Left cardiac atrium (tissue), 4 donors: ENCODE data around the gene FSD1. TPM values are rescaled to one million over a fixed set of nuclear protein-coding genes. Genes with fewer than 3 reads are reported as not detected.
"Not testable (repeated sequence)": the region's sequence is repeated elsewhere in the genome, so short reads cannot be mapped to it uniquely, and the experiment has no call there.

ENCODE experiments used
- ATAC-seq, 2 donors: fragments of 200-7000 bp; cut with Tn5 transposase; one replicate each; pipeline ENCODE4 v1.9.1; 2020; ENCODE audit warnings: mild to moderate bottlenecking in 2 of 2, moderate library complexity in 2 of 2
- DNase-seq: peaks from one replicate; pipeline ENCODE4 v3.0.0-alpha.2; 2020
- intact Hi-C, 2 donors: fragments of 100-400 bp; cut with DNase I; formaldehyde crosslinking; loops; one replicate each; pipeline versions ENCODE4 v1.14.1 to v1.15.1; 2022 to 2023
- long read RNA-seq: library from polyadenylated mRNA; unstranded; transcript quantifications from one replicate; pipeline ENCODE4 v2.0.0, GENCODE V29; 2021
- total RNA-seq, 2 donors: library from RNA; stranded (reverse); fragmentation: NEBNext Ultra II Directional; extraction: Animal tissue kit (Norgen Biotek cat#: 25700); gene quantifications; one replicate each; pipeline ENCODE4 v1.2.1, GENCODE V29; 2021
- donor health status: DM: no; HTN: yes; CAD: no.
- donor health status: DM: no; HTN: yes; CAD: no; lungs with severe emphysema.
- donor health status: DM: yes; HTN: yes; CAD: no.
- donor health status: Dilated cardiomyopathy.

FSD1 gene
- total RNA-seq, result not detected
- long read RNA-seq, result 0 reads

GRCh38 chr19:4304538-4305256, at the start of gene FSD1:
Gene FSD1 (plus strand): TSS chr19:4304598. CDS start chr19:4304747, 149 bp downstream.
- intact Hi-C loops, result no loop called here
- DNase-seq (no peak), ATAC-seq (peak; percentile 41 to 56)

GRCh38 chr19:4256563-4256962, 47.8 kb upstream of the FSD1 start:
- intact Hi-C loops, result no loop called here
- ATAC-seq (no peak), DNase-seq (no peak)

- ATAC-seq, result no peak
- DNase-seq, result no peak
- intact Hi-C loops, result no loop called here
Measured at GRCh38 chr19:4257025-4257424, 47.4 kb upstream of the FSD1 start.

GRCh38 chr19:4258181-4258580, 46.2 kb upstream of the FSD1 start:
- intact Hi-C loops, result no loop called here
- DNase-seq (no peak), ATAC-seq (no peak)

- ATAC-seq, result peak in 1 of 2 donors; percentile 16
- DNase-seq, result no peak
- intact Hi-C loops, result loop anchor here in 1 of 2 donors (10.0 kb wide), 1 partner anchor 264 kb away; no protein-coding TSS in a partner anchor
Measured at GRCh38 chr19:4260613-4261191, 43.7 kb upstream of the FSD1 start.

GRCh38 chr19:4264812-4265211, 39.6 kb upstream of the FSD1 start:
- intact Hi-C loops, result loop anchor here (5.0 to 10.0 kb wide), 2 partner anchors 87 to 260 kb away; no protein-coding TSS in a partner anchor
- DNase-seq, result no peak
- no peak for ATAC-seq

- intact Hi-C loops, result loop anchor here (5.0 to 10.0 kb wide), 2 partner anchors 86 to 258 kb away; no protein-coding TSS in a partner anchor
Measured at GRCh38 chr19:4266253-4267000, 38.0 kb upstream of the FSD1 start.

GRCh38 chr19:4267101-4267900, 37.1 kb upstream of the FSD1 start:
- intact Hi-C loops, result loop anchor here (5.0 to 10.0 kb wide), 2 partner anchors 85 to 258 kb away; no protein-coding TSS in a partner anchor
- ATAC-seq (peak; percentile 58 to 65), DNase-seq (peak; percentile 43)

More at GRCh38 chr19:4266253-4267000, 38.0 kb upstream of the FSD1 start:
- ATAC-seq (no peak), DNase-seq (no peak)

- intact Hi-C loops, result loop anchor here (5.0 to 10.0 kb wide), 2 partner anchors 84 to 257 kb away; no protein-coding TSS in a partner anchor
- peak; percentile 11 to 65 for ATAC-seq
Measured at GRCh38 chr19:4267901-4268815, 36.2 kb upstream of the FSD1 start.

GRCh38 chr19:4268816-4269430, 35.5 kb upstream of the FSD1 start:
- ATAC-seq (peak; percentile 2 to 7), DNase-seq (no peak)
- intact Hi-C loops, result loop anchor here (5.0 to 10.0 kb wide), 2 partner anchors 83 to 256 kb away; no protein-coding TSS in a partner anchor

More at GRCh38 chr19:4267901-4268815, 36.2 kb upstream of the FSD1 start:
- no peak for DNase-seq

- no peak for ATAC-seq
- intact Hi-C loops, result loop anchor here in 1 of 2 donors (10.0 kb wide), 1 partner anchor 252 kb away; no protein-coding TSS in a partner anchor
- DNase-seq, result no peak
Measured at GRCh38 chr19:4272894-4273293, 31.5 kb upstream of the FSD1 start.

- DNase-seq, ATAC-seq: not testable (repeated sequence)
- intact Hi-C loops, result loop anchor here in 1 of 2 donors (10.0 kb wide), 1 partner anchor 250 kb away; no protein-coding TSS in a partner anchor
Measured at GRCh38 chr19:4274321-4274686, 30.1 kb upstream of the FSD1 start.

- DNase-seq (peak; percentile 33), ATAC-seq (peak; percentile 23 to 57)
- intact Hi-C loops, result loop anchor here in 1 of 2 donors (10.0 kb wide), 1 partner anchor 248 kb away; no protein-coding TSS in a partner anchor
Measured at GRCh38 chr19:4277191-4277696, 27.2 kb upstream of the FSD1 start.

- DNase-seq, result no peak
- intact Hi-C loops, result loop anchor here in 1 of 2 donors (10.0 kb wide), 1 partner anchor 247 kb away; no protein-coding TSS in a partner anchor
Measured at GRCh38 chr19:4278010-4278409, 26.4 kb upstream of the FSD1 start.

GRCh38 chr19:4278419-4279266, 25.8 kb upstream of the FSD1 start, which contains the start of gene SHD:
Gene SHD (plus strand): TSS chr19:4279266. CDS start chr19:4280064, 798 bp downstream.
- intact Hi-C loops, result loop anchor here in 1 of 2 donors (10.0 kb wide), 1 partner anchor 246 kb away; no protein-coding TSS in a partner anchor
- ATAC-seq (peak; percentile 52 to 66), DNase-seq (no peak)

More at GRCh38 chr19:4278010-4278409, 26.4 kb upstream of the FSD1 start:
- ATAC-seq, result peak in 1 of 2 donors; percentile 21

- ATAC-seq, result peak in 1 of 2 donors; percentile 9
- DNase-seq, result no peak
- intact Hi-C loops, result loop anchor here in 1 of 2 donors (10.0 kb wide), 1 partner anchor 246 kb away; no protein-coding TSS in a partner anchor
Measured at GRCh38 chr19:4279267-4279529, 25.2 kb upstream of the FSD1 start.
